Dendritic cell treated with granulocyte-macrophage colony-stimulating factor and Interleukin-4, amounts not matched to agents 40 ng/mL and 50 ng/mL, for 4 days (primary cell): ENCODE data around the gene SLC35E2B.

Experiments
- H3K27ac Mint-ChIP-seq: one replicate; pipeline ENCODE4 v1.8.0; 2022; ENCODE audit warnings: mild to moderate bottlenecking, mixed read lengths
- H3K27me3 Mint-ChIP-seq: one replicate; pipeline ENCODE4 v1.8.0; 2022; ENCODE audit warnings: mild to moderate bottlenecking, mixed read lengths
- H3K36me3 Mint-ChIP-seq: one replicate; pipeline ENCODE4 v1.8.0; 2022; ENCODE audit warnings: low read depth, mixed read lengths
- H3K4me1 Mint-ChIP-seq: one replicate; pipeline ENCODE4 v1.8.0; 2022; ENCODE audit warnings: low read depth, mixed read lengths
- H3K4me3 Mint-ChIP-seq: one replicate; pipeline ENCODE4 v1.8.0; 2022; ENCODE audit warnings: mild to moderate bottlenecking, moderate library complexity, mixed read lengths
- H3K9me3 Mint-ChIP-seq: one replicate; pipeline ENCODE4 v1.8.0; 2022; ENCODE audit warnings: mixed read lengths
- intact Hi-C: fragments of 100-400 bp; cut with micrococcal nuclease; formaldehyde crosslinking; loops from one replicate; pipeline ENCODE4 v1.15.0; 2022

Gene SLC35E2B

GRCh38 chr1:1622788-1623094, 69.9 kb downstream of the SLC35E2B start:
- H3K9me3 Mint-ChIP-seq: no peaks in the 10 kb centered on the region

GRCh38 chr1:1622010-1622787, 70.4 kb downstream of the SLC35E2B start:
- Mint-ChIP-seq H3K36me3 (peaks cover 52% of the 10 kb centered on the region), H3K9me3 (no peaks in the 10 kb centered on the region), H3K4me3 (no peak overlapping the region), H3K27me3 (no peaks in the 10 kb centered on the region), H3K4me1 (peaks cover 7% of the 10 kb centered on the region), H3K27ac (no peak overlapping the region)
- intact Hi-C loops: no loop called here

More at GRCh38 chr1:1622788-1623094, 69.9 kb downstream of the SLC35E2B start:
- Mint-ChIP-seq H3K27me3 (peaks cover under 1% of the 10 kb centered on the region), H3K36me3 (peaks cover 50% of the 10 kb centered on the region), H3K4me3 (no peak overlapping the region), H3K4me1 (peaks cover 5% of the 10 kb centered on the region), H3K27ac (no peak overlapping the region)
- intact Hi-C loops: no loop called here

- H3K4me3 Mint-ChIP-seq: no peak overlapping the region
- no peaks in the 10 kb centered on the region for H3K9me3 Mint-ChIP-seq
- H3K27ac Mint-ChIP-seq: no peak overlapping the region
- peaks cover 15% of the 10 kb centered on the region for H3K4me1 Mint-ChIP-seq
- no peaks in the 10 kb centered on the region for H3K27me3 Mint-ChIP-seq
- peaks cover 44% of the 10 kb centered on the region for H3K36me3 Mint-ChIP-seq
- intact Hi-C loops: no loop called here
These were observed 71.2 kb downstream of the SLC35E2B start for GRCh38 chr1:1621173-1622009.

- intact Hi-C loops: no loop called here
- Mint-ChIP-seq H3K36me3 (peaks cover 45% of the 10 kb centered on the region), H3K4me1 (peaks cover 17% of the 10 kb centered on the region), H3K9me3 (no peaks in the 10 kb centered on the region), H3K27ac (no peak overlapping the region), H3K4me3 (no peak overlapping the region), H3K27me3 (no peaks in the 10 kb centered on the region)
These were observed 72.0 kb downstream of the SLC35E2B start for GRCh38 chr1:1620433-1621139.

- Mint-ChIP-seq H3K27me3 (no peaks in the 10 kb centered on the region), H3K27ac (no peak overlapping the region), H3K9me3 (no peaks in the 10 kb centered on the region), H3K36me3 (peaks cover 45% of the 10 kb centered on the region), H3K4me3 (no peak overlapping the region), H3K4me1 (peaks cover 18% of the 10 kb centered on the region)
- intact Hi-C loops: loop anchor here (5.0 kb wide), 1 partner anchor 108 kb away; the partner anchor contains the start of gene ATAD3A
These were observed 72.7 kb downstream of the SLC35E2B start for GRCh38 chr1:1619917-1620361.

GRCh38 chr1:1618396-1619068, 74.1 kb downstream of the SLC35E2B start:
- peaks cover 32% of the 10 kb centered on the region for H3K4me1 Mint-ChIP-seq
- intact Hi-C loops: loop anchor here (5.0 kb wide), 1 partner anchor 106 kb away; the partner anchor contains the start of gene ATAD3A
- no peak overlapping the region for H3K4me3 Mint-ChIP-seq
- H3K27me3 Mint-ChIP-seq: no peaks in the 10 kb centered on the region
- H3K27ac Mint-ChIP-seq: no peak overlapping the region
- peaks cover 35% of the 10 kb centered on the region for H3K36me3 Mint-ChIP-seq
- no peaks in the 10 kb centered on the region for H3K9me3 Mint-ChIP-seq

- intact Hi-C loops: loop anchor here (5.0 kb wide), 1 partner anchor 106 kb away; the partner anchor contains the start of gene ATAD3A
- Mint-ChIP-seq H3K27me3 (no peaks in the 10 kb centered on the region), H3K27ac (no peak overlapping the region), H3K4me1 (peaks cover 35% of the 10 kb centered on the region), H3K36me3 (peaks cover 35% of the 10 kb centered on the region), H3K9me3 (no peaks in the 10 kb centered on the region), H3K4me3 (no peak overlapping the region)
These were observed 74.7 kb downstream of the SLC35E2B start for GRCh38 chr1:1617925-1618324.

GRCh38 chr1:1617516-1617915, 75.1 kb downstream of the SLC35E2B start:
- peaks cover 35% of the 10 kb centered on the region for H3K4me1 Mint-ChIP-seq
- H3K36me3 Mint-ChIP-seq: peaks cover 35% of the 10 kb centered on the region
- peak overlapping the region; percentile 76 for H3K4me3 Mint-ChIP-seq
- no peaks in the 10 kb centered on the region for H3K27me3 Mint-ChIP-seq
- no peaks in the 10 kb centered on the region for H3K9me3 Mint-ChIP-seq
- intact Hi-C loops: loop anchor here (5.0 kb wide), 1 partner anchor 105 kb away; the partner anchor contains the start of gene ATAD3A
- H3K27ac Mint-ChIP-seq: no peak overlapping the region

GRCh38 chr1:1616838-1617237, 75.8 kb downstream of the SLC35E2B start:
- peak overlapping the region; percentile 64 for H3K27ac Mint-ChIP-seq
- intact Hi-C loops: loop anchor here (5.0 kb wide), 1 partner anchor 105 kb away; the partner anchor contains the start of gene ATAD3A
- peak overlapping the region; percentile 76 for H3K4me3 Mint-ChIP-seq
- no peaks in the 10 kb centered on the region for H3K27me3 Mint-ChIP-seq
- peaks cover 35% of the 10 kb centered on the region for H3K36me3 Mint-ChIP-seq
- H3K4me1 Mint-ChIP-seq: peaks cover 41% of the 10 kb centered on the region
- H3K9me3 Mint-ChIP-seq: no peaks in the 10 kb centered on the region

- peak overlapping the region; percentile 93 for H3K27ac Mint-ChIP-seq
- H3K36me3 Mint-ChIP-seq: peaks cover 35% of the 10 kb centered on the region
- intact Hi-C loops: loop anchor here (5.0 kb wide), 1 partner anchor 104 kb away; the partner anchor contains the start of gene ATAD3A
- H3K27me3 Mint-ChIP-seq: no peaks in the 10 kb centered on the region
- peak overlapping the region; percentile 76 for H3K4me3 Mint-ChIP-seq
- no peaks in the 10 kb centered on the region for H3K9me3 Mint-ChIP-seq
- peaks cover 42% of the 10 kb centered on the region for H3K4me1 Mint-ChIP-seq
These were observed 76.4 kb downstream of the SLC35E2B start for GRCh38 chr1:1616045-1616790.

- H3K27ac Mint-ChIP-seq: peak within 1 kb of the TSS; percentile 93
- H3K4me3 Mint-ChIP-seq: peak within 1 kb of the TSS; percentile 88
- H3K4me1 Mint-ChIP-seq: peaks cover 42% of the 10 kb centered on the region
- H3K27me3 Mint-ChIP-seq: no peaks in the 10 kb centered on the region
- intact Hi-C loops: loop anchor here (1.0 to 5.0 kb wide), 3 partner anchors 8 to 103 kb away; partner anchors contain the start of genes ATAD3A and SSU72
- no peaks in the 10 kb centered on the region for H3K9me3 Mint-ChIP-seq
- H3K36me3 Mint-ChIP-seq: peaks cover 35% of the 10 kb centered on the region
These were observed 77.1 kb downstream of the SLC35E2B start, which contains the start of gene MIB2 for GRCh38 chr1:1615256-1616044. Gene MIB2, plus strand, starts transcription at chr1:1615500. Its CDS starts 7,953 bp downstream, at chr1:1623453.

GRCh38 chr1:1614954-1615255, 77.7 kb downstream of the SLC35E2B start:
- Mint-ChIP-seq H3K4me3 (peak overlapping the region; percentile 88), H3K27ac (peak overlapping the region; percentile 93), H3K36me3 (peaks cover 35% of the 10 kb centered on the region), H3K27me3 (no peaks in the 10 kb centered on the region), H3K9me3 (no peaks in the 10 kb centered on the region), H3K4me1 (peaks cover 42% of the 10 kb centered on the region)
- intact Hi-C loops: loop anchor here (1.0 to 5.0 kb wide), 3 partner anchors 8 to 103 kb away; partner anchors contain the start of genes ATAD3A and SSU72
